Upper lobe of left lung (tissue), 6 donors: ENCODE measurements around the gene B3GNT9. TPM values are rescaled to one million over a fixed set of nuclear protein-coding genes. Genes with fewer than 3 reads are reported as not detected.

Source experiments
- ATAC-seq, 2 donors: fragments of 200-7000 bp; cut with Tn5 transposase; one replicate each; pipeline ENCODE4 v1.9.1; 2022; ENCODE audit warnings: mild to moderate bottlenecking in 2 of 2, moderate library complexity in 2 of 2; ENCODE audit not compliant: low FRiP score in 2 of 2
- DNase-seq, 2 donors: peaks; one replicate each; pipeline ENCODE4 v3.0.0-alpha.2; 2019 to 2020
- H3K27ac ChIP-seq, 4 donors: fragments of 200-600 bp; sonication (generic); one replicate each; pipeline ENCODE4 v1.5.1; 2016 to 2019
- H3K27me3 ChIP-seq, 4 donors: fragments of 200-600 bp; sonication (generic); one replicate each; pipeline ENCODE4 v1.5.1; 2017 to 2019
- H3K36me3 ChIP-seq, 4 donors: fragments of 200-600 bp; sonication (generic); one replicate each; pipeline ENCODE4 v1.5.1; 2016 to 2019
- H3K4me1 ChIP-seq, 4 donors: fragments of 200-600 bp; sonication (generic); one replicate each; pipeline ENCODE4 v1.5.1; 2018 to 2019
- H3K4me3 ChIP-seq, 4 donors: fragments of 200-600 bp; sonication (generic); one replicate each; pipeline ENCODE4 v1.5.1; 2017 to 2019; ENCODE audit warnings: mild to moderate bottlenecking in 2 of 4, moderate library complexity in 1 of 4
- H3K9me3 ChIP-seq, 4 donors: fragments of 200-600 bp; sonication (generic); one replicate each; pipeline ENCODE4 v1.5.1; 2018 to 2019
- EP300 ChIP-seq, 4 donors: sonication (generic); formaldehyde crosslinking; IDR thresholded peaks; one replicate each; pipeline ENCODE4 v1.5.1; 2017; ENCODE audit warnings: antibody characterized with exemption in 4 of 4, control low read depth in 2 of 4
- POLR2A ChIP-seq, 4 donors: fragments of 450-650 bp; IDR thresholded peaks; one replicate each; pipeline ENCODE4 v1.5.1; 2016 to 2017; ENCODE audit warnings: antibody characterized with exemption in 4 of 4, mild to moderate bottlenecking in 2 of 4
- POLR2AphosphoS5 ChIP-seq, 2 donors: sonication (generic); formaldehyde crosslinking; IDR thresholded peaks; one replicate each; pipeline ENCODE4 v1.5.1; 2017; ENCODE audit warnings: antibody characterized with exemption in 2 of 2
- WGBS, 2 donors: methylation state at CpG; one replicate each; pipeline ENCODE4 v1.1.5; 2017 to 2018; 5-methylcytosine and 5-hydroxymethylcytosine counted together
- total RNA-seq, 6 donors: library from RNA; depleted of rRNA in 4 of 6; stranded (reverse); fragments of >200 nt in 4 of 6; gene quantifications; one replicate each; pipeline versions ENCODE4 v1.1.0 to v1.2.1, GENCODE V29; 2016 to 2021
- TF ChIP-seq, protein P1 (sequence below), 6 experiments: fragments of 450-650 bp in 4 of 6; fragments of 200-600 bp in 2 of 6; sonication (generic) in 2 of 6; IDR thresholded peaks; one replicate each; pipeline ENCODE4 v1.5.1; 2016 to 2019; ENCODE audit warnings: antibody characterized with exemption in 6 of 6
- donor health status: DM: no; HTN: no; CAD: no; lungs with moderate emphysema.
- donor health status: DM: no; HTN: yes; CAD: no; lungs with severe emphysema.

Gene B3GNT9
- total RNA-seq, 6 donors from 2014 or later = 6.3 to 20.8 (median 17.7) TPM

DNA sequence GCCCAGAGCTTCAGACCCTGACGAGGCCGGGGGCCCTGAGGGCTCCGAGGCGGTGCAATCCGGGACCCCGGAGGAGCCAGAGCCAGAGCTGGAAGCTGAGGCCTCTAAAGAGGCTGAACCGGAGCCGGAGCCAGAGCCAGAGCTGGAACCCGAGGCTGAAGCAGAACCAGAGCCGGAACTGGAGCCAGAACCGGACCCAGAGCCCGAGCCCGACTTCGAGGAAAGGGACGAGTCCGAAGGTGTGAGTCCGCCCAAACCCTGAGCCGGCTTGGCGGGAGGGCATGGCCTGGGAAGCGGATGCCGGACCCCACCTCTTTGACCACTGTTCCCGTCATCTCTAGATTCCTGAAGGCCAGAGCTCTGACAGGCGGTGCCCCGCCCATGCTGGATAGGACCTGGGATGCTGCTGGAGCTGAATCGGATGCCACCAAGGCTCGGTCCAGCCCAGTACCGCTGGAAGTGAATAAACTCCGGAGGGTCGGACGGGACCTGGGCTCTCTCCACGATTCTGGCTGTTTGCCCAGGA is 24.0 kb upstream of the B3GNT9 start:
- H3K27me3 ChIP-seq = peaks cover 0 to 7% (median 0%) of the 10 kb centered on the region in 4 donors
- no peaks in the 10 kb centered on the region for H3K9me3 ChIP-seq
- TF ChIP-seq, protein P1, sequence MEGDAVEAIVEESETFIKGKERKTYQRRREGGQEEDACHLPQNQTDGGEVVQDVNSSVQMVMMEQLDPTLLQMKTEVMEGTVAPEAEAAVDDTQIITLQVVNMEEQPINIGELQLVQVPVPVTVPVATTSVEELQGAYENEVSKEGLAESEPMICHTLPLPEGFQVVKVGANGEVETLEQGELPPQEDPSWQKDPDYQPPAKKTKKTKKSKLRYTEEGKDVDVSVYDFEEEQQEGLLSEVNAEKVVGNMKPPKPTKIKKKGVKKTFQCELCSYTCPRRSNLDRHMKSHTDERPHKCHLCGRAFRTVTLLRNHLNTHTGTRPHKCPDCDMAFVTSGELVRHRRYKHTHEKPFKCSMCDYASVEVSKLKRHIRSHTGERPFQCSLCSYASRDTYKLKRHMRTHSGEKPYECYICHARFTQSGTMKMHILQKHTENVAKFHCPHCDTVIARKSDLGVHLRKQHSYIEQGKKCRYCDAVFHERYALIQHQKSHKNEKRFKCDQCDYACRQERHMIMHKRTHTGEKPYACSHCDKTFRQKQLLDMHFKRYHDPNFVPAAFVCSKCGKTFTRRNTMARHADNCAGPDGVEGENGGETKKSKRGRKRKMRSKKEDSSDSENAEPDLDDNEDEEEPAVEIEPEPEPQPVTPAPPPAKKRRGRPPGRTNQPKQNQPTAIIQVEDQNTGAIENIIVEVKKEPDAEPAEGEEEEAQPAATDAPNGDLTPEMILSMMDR (IDR thresholded peaks at IDR 0.05) = no peak
- TF ChIP-seq POLR2A (IDR thresholded peaks at IDR 0.05) (no peak), EP300 (IDR thresholded peaks at IDR 0.05) (no peak), POLR2AphosphoS5 (IDR thresholded peaks at IDR 0.05) (no peak)
- H3K4me1 ChIP-seq = peaks cover 52 to 74% (median 67%) of the 10 kb centered on the region in 4 donors
- ATAC-seq = no peak
- peak overlapping the region; percentile 82 to 88 (median 88) for H3K27ac ChIP-seq
- peak overlapping the region; percentile 38 to 53 (median 47) for H3K4me3 ChIP-seq
- no peak for DNase-seq
- peaks cover 0 to 6% (median 1%) of the 10 kb centered on the region in 4 donors for H3K36me3 ChIP-seq
- WGBS, 2 donors = 57 to 70% methylated on average over 25 to 29 of the region's 31 CpGs

DNA sequence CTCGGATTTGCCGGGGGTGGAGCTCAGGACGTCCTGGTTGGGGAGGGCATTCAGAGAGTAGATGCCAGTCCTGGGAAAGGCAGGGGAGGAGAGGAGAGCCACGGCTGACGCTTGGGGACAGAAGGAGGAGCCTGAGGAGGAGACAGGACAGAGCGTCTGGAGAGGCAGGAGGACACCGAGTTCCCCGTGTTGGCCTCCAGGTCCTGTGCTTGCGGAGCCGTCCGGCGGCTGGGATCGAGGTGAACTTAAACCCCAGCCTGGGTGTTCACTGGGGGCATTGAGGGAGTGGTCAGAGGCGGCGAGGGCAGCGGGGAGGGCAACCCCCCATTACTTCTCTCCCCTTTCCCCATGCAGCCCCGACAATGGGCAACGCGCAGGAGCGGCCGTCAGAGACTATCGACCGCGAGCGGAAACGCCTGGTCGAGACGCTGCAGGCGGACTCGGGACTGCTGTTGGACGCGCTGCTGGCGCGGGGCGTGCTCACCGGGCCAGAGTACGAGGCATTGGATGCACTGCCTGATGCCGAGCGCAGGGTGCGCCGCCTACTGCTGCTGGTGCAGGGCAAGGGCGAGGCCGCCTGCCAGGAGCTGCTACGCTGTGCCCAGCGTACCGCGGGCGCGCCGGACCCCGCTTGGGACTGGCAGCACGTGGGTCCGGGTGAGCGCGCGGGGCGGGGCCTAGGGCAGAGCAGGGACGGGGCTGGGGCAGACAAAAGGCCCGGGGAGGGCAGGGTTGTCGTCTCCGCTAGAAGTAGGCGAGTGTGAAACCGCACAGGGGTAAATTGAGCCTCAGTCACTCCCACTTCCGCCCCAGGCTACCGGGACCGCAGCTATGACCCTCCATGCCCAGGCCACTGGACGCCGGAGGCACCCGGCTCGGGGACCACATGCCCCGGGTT is 23.3 kb upstream of the B3GNT9 start:
- H3K36me3 ChIP-seq = peaks cover 0 to 6% (median 1%) of the 10 kb centered on the region in 4 donors
- H3K27me3 ChIP-seq = peaks cover 0 to 7% (median 0%) of the 10 kb centered on the region in 4 donors
- TF ChIP-seq, protein P1 (IDR thresholded peaks at IDR 0.05) = peak in 4 of 6 experiments; percentile 32 to 68 (median 54)
- peak; percentile 70 to 74 for TF ChIP-seq POLR2AphosphoS5 (IDR thresholded peaks at IDR 0.05)
- peak in 1 of 4 donors; percentile 5 for TF ChIP-seq EP300 (IDR thresholded peaks at IDR 0.05)
- peak in 3 of 4 donors; percentile 54 to 79 (median 64) for TF ChIP-seq POLR2A (IDR thresholded peaks at IDR 0.05)
- WGBS, 2 donors = 0 to 4% methylated on average over 25 to 52 of the region's 71 CpGs
- DNase-seq (peak; percentile 94 to 96), ATAC-seq (peak; percentile 82 to 89)
- H3K4me3 ChIP-seq = peak overlapping the region; percentile 38 to 53 (median 47)
- peaks cover 58 to 80% (median 74%) of the 10 kb centered on the region in 4 donors for H3K4me1 ChIP-seq
- H3K9me3 ChIP-seq = no peaks in the 10 kb centered on the region
- peak overlapping the region; percentile 82 to 88 (median 88) for H3K27ac ChIP-seq

DNA sequence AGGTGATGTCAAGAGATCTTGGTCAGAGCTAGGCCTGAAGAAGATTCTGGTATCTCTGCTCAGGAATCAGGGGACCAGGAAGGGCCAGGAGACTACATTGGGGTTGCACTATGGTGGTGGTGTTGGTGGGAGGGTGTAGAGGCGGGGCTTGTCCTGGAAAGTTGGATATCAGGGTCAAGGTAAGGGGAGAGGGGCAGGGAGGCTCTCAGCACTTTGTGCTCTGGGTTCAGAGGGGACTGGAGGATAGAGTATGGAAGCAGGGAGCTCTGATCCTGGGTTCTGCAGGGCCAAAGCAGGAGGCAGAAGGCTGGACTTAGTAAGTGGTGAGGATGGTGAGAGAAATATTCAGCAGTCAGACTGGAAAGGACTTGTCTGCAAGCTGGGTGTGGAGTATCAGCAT is 22.5 kb upstream of the B3GNT9 start:
- ATAC-seq = no peak
- peak overlapping the region in 3 of 4 donors; percentile 42 to 53 (median 52) for H3K4me3 ChIP-seq
- H3K36me3 ChIP-seq = peaks cover 0 to 6% (median 1%) of the 10 kb centered on the region in 4 donors
- DNase-seq = no peak
- peaks cover 51 to 75% (median 68%) of the 10 kb centered on the region in 4 donors for H3K4me1 ChIP-seq
- peak overlapping the region; percentile 82 to 88 (median 88) for H3K27ac ChIP-seq
- no peaks in the 10 kb centered on the region for H3K9me3 ChIP-seq
- TF ChIP-seq, protein P1 (IDR thresholded peaks at IDR 0.05) = no peak
- TF ChIP-seq POLR2AphosphoS5 (IDR thresholded peaks at IDR 0.05) = no peak
- TF ChIP-seq POLR2A (IDR thresholded peaks at IDR 0.05) = no peak
- no peak for TF ChIP-seq EP300 (IDR thresholded peaks at IDR 0.05)
- peaks cover 0 to 7% (median 0%) of the 10 kb centered on the region in 4 donors for H3K27me3 ChIP-seq
- WGBS, 2 donors = 89 to 90% methylated on average over 1 of the region's 1 CpG

DNA sequence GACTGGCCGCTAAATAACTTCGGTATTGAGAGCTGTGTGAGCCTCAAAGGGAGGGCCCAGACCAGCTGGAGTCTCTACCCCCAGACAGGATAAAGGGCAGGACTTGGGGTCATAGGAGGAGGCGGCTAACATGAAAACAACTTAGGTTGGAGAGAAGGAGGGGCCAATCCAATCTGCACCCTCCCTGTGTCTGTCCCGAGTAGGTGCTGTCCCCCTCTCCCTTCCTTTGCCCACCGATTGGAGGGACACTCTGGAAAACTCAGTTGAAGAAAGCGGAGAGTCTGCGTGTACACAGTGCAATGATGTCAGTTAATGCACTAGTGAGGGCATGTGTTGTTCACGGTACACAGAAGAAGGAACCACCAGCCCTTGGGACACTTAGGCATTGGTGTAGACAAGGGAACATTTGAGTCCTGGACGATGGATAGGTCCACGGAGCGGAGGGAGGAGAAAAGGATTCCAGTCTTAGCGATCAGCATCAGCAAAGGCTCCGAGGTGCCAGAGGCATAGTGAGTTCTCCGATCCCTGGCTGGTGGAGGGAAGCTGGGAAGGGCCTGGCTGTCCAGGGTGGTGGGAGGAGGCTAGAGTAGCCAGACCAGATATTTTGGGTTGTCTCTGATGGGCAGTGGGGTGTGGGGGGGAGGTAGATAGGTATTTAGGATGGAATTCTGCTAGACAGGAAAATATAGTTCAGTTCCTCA is 20.3 kb upstream of the B3GNT9 start:
- peaks cover 43 to 66% (median 60%) of the 10 kb centered on the region in 4 donors for H3K4me1 ChIP-seq
- 48 to 62% methylated on average over 12 of the region's 14 CpGs for WGBS, 2 donors
- peak; percentile 2 to 4 for ATAC-seq
- H3K9me3 ChIP-seq = no peaks in the 10 kb centered on the region
- peak overlapping the region; percentile 19 to 57 (median 47) for H3K4me3 ChIP-seq
- H3K27me3 ChIP-seq = peaks cover 0 to 10% (median 0%) of the 10 kb centered on the region in 4 donors
- DNase-seq = no peak
- TF ChIP-seq POLR2AphosphoS5 (IDR thresholded peaks at IDR 0.05) (no peak), EP300 (IDR thresholded peaks at IDR 0.05) (no peak), POLR2A (IDR thresholded peaks at IDR 0.05) (peak in 1 of 4 donors; percentile 6)
- TF ChIP-seq, protein P1 (IDR thresholded peaks at IDR 0.05) = no peak
- peaks cover 0 to 6% (median 1%) of the 10 kb centered on the region in 4 donors for H3K36me3 ChIP-seq
- peak overlapping the region; percentile 87 to 96 (median 93) for H3K27ac ChIP-seq
